ENCODE data around the gene ID1. TPM values are rescaled to one million over a fixed set of nuclear protein-coding genes. Genes with fewer than 3 reads are reported as not detected.
A peak's percentile ranks its signal among the peaks of the same experiment; 100 is the strongest.

Gene ID1
- total and polyA plus RNA-seq, 2 of the 13 experiments (the other 11 are each of a cell fraction or from before 2014, with no cell fraction given), result 320 to 419 TPM

DNA sequence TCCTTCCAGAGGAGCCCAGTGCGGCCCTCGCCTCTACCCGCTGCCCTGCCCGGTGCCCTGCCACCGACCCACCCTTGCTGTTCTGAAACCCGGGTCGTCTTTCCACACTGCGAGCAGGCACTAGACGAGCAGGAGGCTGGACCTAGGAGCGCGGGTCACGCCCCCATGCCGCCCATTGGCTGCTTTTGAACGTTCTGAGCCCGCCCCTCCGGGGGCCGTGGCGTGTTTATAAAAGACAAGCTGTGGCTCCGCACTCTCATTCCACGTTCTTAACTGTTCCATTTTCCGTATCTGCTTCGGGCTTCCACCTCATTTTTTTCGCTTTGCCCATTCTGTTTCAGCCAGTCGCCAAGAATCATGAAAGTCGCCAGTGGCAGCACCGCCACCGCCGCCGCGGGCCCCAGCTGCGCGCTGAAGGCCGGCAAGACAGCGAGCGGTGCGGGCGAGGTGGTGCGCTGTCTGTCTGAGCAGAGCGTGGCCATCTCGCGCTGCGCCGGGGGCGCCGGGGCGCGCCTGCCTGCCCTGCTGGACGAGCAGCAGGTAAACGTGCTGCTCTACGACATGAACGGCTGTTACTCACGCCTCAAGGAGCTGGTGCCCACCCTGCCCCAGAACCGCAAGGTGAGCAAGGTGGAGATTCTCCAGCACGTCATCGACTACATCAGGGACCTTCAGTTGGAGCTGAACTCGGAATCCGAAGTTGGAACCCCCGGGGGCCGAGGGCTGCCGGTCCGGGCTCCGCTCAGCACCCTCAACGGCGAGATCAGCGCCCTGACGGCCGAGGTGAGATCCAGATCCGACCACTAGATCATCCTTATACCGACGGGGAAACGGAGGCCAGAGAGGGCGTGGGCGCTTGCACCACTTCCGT is at the start of gene ID1 (continued):
- TF ChIP-seq, protein P1, sequence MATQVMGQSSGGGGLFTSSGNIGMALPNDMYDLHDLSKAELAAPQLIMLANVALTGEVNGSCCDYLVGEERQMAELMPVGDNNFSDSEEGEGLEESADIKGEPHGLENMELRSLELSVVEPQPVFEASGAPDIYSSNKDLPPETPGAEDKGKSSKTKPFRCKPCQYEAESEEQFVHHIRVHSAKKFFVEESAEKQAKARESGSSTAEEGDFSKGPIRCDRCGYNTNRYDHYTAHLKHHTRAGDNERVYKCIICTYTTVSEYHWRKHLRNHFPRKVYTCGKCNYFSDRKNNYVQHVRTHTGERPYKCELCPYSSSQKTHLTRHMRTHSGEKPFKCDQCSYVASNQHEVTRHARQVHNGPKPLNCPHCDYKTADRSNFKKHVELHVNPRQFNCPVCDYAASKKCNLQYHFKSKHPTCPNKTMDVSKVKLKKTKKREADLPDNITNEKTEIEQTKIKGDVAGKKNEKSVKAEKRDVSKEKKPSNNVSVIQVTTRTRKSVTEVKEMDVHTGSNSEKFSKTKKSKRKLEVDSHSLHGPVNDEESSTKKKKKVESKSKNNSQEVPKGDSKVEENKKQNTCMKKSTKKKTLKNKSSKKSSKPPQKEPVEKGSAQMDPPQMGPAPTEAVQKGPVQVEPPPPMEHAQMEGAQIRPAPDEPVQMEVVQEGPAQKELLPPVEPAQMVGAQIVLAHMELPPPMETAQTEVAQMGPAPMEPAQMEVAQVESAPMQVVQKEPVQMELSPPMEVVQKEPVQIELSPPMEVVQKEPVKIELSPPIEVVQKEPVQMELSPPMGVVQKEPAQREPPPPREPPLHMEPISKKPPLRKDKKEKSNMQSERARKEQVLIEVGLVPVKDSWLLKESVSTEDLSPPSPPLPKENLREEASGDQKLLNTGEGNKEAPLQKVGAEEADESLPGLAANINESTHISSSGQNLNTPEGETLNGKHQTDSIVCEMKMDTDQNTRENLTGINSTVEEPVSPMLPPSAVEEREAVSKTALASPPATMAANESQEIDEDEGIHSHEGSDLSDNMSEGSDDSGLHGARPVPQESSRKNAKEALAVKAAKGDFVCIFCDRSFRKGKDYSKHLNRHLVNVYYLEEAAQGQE (IDR thresholded peaks at IDR 0.05; ENCODE audit: borderline replicate concordance in 1 of 2, low read depth in 1 of 2, low read length in 2 of 2), result peak in 1 of 2 experiments; percentile 85; a peak in 2 of 4 replicates
- TF ChIP-seq SP5 (CRISPR knock-in tag; IDR thresholded peaks at IDR 0.05; ENCODE audit: borderline replicate concordance, low read depth) (peak; percentile 86), ZNF556 (CRISPR knock-in tag; IDR thresholded peaks at IDR 0.05; ENCODE audit: borderline replicate concordance) (peak; percentile 99), MED1 (CRISPR knock-in tag; IDR thresholded peaks at IDR 0.05) (peak; percentile 98), IKZF4 (CRISPR knock-in tag; IDR thresholded peaks at IDR 0.05; ENCODE audit: borderline replicate concordance, low read depth, not compliant biosample characterization) (peak; percentile 92), ZNF775 (CRISPR knock-in tag; IDR thresholded peaks at IDR 0.05; ENCODE audit: borderline replicate concordance) (peak; percentile 91; the same call in 1 of the 2 replicates), ZNF317 (CRISPR knock-in tag; IDR thresholded peaks at IDR 0.05) (peak; percentile 8), EHMT2 (IDR thresholded peaks at IDR 0.05; ENCODE audit: borderline replicate concordance, low read depth, low read length) (no peak), ARNT (IDR thresholded peaks at IDR 0.05) (no peak), RFXAP (CRISPR knock-in tag; IDR thresholded peaks at IDR 0.05; ENCODE audit: borderline replicate concordance) (peak; percentile 95), TAF1 (CRISPR knock-in tag; IDR thresholded peaks at IDR 0.05) (peak; percentile 100), TEAD3 (CRISPR knock-in tag; optimal IDR thresholded peaks at IDR 0.05; ENCODE audit: borderline replicate concordance) (peak; percentile 92)
- TF ChIP-seq, protein P2, sequence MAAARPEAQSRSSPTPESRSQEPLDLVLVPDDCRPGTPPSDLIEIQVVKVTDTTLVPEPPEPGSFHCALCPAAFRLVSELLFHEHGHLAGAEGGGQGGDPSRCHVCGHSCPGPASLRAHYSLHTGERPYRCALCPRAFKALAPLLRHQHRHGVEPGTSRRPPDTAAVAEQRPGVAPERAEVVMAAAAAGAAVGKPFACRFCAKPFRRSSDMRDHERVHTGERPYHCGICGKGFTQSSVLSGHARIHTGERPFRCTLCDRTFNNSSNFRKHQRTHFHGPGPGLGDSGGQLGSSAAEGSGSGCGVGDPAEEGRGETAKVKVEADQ (CRISPR knock-in tag; IDR thresholded peaks at IDR 0.05; ENCODE audit: borderline replicate concordance), result peak; percentile 66
- TF ChIP-seq, protein P3, sequence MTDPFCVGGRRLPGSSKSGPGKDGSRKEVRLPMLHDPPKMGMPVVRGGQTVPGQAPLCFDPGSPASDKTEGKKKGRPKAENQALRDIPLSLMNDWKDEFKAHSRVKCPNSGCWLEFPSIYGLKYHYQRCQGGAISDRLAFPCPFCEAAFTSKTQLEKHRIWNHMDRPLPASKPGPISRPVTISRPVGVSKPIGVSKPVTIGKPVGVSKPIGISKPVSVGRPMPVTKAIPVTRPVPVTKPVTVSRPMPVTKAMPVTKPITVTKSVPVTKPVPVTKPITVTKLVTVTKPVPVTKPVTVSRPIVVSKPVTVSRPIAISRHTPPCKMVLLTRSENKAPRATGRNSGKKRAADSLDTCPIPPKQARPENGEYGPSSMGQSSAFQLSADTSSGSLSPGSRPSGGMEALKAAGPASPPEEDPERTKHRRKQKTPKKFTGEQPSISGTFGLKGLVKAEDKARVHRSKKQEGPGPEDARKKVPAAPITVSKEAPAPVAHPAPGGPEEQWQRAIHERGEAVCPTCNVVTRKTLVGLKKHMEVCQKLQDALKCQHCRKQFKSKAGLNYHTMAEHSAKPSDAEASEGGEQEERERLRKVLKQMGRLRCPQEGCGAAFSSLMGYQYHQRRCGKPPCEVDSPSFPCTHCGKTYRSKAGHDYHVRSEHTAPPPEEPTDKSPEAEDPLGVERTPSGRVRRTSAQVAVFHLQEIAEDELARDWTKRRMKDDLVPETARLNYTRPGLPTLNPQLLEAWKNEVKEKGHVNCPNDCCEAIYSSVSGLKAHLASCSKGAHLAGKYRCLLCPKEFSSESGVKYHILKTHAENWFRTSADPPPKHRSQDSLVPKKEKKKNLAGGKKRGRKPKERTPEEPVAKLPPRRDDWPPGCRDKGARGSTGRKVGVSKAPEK (CRISPR knock-in tag; IDR thresholded peaks at IDR 0.05; ENCODE audit: borderline replicate concordance), result peak; percentile 92
- TF ChIP-seq, protein P4, sequence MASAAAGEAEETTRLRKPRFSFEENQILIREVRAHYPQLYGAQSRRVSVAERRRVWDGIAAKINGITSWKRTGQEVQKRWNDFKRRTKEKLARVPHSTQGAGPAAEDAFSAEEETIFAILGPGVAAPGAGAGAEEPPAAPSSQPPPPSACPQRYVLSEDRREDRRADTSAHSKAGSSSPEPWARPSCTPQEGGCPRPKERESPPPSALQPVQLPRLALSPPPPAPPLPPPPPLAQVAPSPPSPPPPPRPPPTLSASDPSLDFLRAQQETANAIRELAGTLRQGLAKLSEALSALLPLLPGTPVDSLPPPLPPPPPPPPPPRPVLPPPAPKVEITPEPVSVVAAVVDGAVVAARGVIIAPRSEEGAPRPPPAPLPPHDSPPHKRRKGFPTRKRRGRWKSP (CRISPR knock-in tag; IDR thresholded peaks at IDR 0.05), result peak; percentile 93
- TF ChIP-seq, protein P5, sequence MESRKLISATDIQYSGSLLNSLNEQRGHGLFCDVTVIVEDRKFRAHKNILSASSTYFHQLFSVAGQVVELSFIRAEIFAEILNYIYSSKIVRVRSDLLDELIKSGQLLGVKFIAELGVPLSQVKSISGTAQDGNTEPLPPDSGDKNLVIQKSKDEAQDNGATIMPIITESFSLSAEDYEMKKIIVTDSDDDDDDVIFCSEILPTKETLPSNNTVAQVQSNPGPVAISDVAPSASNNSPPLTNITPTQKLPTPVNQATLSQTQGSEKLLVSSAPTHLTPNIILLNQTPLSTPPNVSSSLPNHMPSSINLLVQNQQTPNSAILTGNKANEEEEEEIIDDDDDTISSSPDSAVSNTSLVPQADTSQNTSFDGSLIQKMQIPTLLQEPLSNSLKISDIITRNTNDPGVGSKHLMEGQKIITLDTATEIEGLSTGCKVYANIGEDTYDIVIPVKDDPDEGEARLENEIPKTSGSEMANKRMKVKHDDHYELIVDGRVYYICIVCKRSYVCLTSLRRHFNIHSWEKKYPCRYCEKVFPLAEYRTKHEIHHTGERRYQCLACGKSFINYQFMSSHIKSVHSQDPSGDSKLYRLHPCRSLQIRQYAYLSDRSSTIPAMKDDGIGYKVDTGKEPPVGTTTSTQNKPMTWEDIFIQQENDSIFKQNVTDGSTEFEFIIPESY (CRISPR knock-in tag; IDR thresholded peaks at IDR 0.05), result no peak; the same call in 1 of the 2 replicates

Data from HepG2 (cell line).